ENCODE measurements around the gene GNG11. TPM values are rescaled to one million over a fixed set of nuclear protein-coding genes. Genes with fewer than 3 reads are reported as not detected.
A peak's percentile ranks its signal among the peaks of the same experiment; 100 is the strongest.
"Not testable (repeated sequence)": the region's sequence is repeated elsewhere in the genome, so short reads cannot be mapped to it uniquely, and the experiment has no call there.

Gene GNG11
- total RNA-seq, 1 donor from 2014 or later = 479 TPM

- not testable (repeated sequence) for DNase-seq (ENCODE audit: low read depth in 2 of 2)
Observed at GRCh38 chr7:93911242-93911641, 10.3 kb upstream of the GNG11 start.

DNA sequence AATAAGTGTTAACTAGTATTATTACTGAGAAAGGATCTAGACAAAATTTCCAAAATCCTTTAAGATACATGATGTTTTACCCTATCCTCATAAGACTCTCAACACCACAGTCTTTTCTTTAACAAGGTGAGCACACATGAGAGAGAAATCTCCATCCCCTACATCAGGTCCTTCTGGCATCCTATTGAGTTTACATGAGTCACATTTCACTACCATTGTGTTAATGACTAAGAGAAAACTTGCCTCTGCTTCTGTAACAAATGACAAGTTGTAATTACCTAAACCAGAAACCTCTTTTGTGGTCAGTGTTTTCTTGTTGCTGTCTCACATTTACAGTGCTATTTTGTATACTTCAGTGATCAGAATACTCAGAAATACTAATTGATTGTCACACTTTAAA lies 9.9 kb upstream of the GNG11 start:
- DNase-seq (ENCODE audit: low read depth in 2 of 2) = peak in 1 of 2 donors; percentile 64

GRCh38 chr7:93913197-93913596 lies 8.3 kb upstream of the GNG11 start:
- peak in 1 of 2 donors; percentile 80 for DNase-seq (ENCODE audit: low read depth in 2 of 2)

DNA sequence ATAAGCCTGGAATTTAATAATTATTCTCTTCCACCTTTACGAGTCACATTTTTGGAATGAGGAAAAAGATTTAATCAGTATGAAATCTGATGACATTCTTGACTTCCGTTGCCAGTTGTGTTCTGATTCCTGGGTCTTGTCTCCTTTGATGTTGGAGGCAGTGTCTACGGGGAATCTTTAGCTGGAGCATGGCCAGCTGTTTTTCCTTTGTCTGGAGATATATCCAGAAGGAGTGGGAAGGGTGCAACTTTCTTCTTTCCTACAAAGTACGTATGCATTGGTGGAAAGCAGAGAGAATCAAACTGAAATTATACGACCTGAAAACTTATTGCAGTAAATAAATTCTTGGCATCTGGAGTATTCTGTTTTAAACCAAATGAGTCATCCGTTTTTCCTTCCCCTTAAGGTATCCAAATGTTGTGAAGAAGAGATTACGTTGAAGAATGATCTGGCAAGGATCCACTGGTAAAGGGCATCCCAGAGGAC lies 6.9 kb upstream of the GNG11 start:
- peak in 1 of 2 donors; percentile 88 for DNase-seq (ENCODE audit: low read depth in 2 of 2)

DNA sequence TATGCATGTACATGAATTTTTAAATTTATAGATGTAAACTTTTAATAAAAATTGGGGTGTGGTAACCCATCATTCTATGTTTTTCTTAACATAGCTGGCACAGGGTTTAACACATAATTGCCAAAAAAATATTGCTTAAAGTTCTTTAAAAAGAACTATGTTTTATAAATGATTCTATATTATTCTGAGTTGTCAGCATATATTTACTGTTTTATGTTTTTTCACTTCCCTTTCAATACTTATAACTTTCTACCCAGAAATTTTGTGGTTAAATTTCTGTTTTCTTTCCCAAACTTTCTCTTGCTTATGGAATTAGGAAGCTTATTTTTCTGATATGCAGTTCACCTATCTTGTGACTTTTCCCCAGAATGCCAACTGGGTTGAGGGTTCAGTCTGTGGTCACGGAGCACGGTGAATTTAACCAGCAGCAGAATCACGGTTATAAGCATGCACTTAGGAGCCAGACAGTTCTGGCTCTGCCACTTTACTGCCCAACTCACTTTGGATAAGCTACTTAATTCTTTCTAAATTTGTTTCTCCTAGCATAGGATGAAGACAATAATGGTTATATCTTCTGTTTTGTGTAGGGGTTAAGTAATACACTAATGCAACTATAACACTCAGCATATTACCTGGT lies 6.2 kb upstream of the GNG11 start:
- DNase-seq (ENCODE audit: low read depth in 2 of 2) = not testable (repeated sequence)

- DNase-seq (ENCODE audit: low read depth in 2 of 2) = peak in 1 of 2 donors; percentile 54
Observed at GRCh38 chr7:93915888-93916287, 5.6 kb upstream of the GNG11 start.

GRCh38 chr7:93916315-93916714 lies 5.2 kb upstream of the GNG11 start:
- DNase-seq (ENCODE audit: low read depth in 2 of 2) = not testable (repeated sequence)

GRCh38 chr7:93920496-93921182 lies 896 bp upstream of the GNG11 start:
- DNase-seq (ENCODE audit: low read depth in 2 of 2) = no peak

DNA sequence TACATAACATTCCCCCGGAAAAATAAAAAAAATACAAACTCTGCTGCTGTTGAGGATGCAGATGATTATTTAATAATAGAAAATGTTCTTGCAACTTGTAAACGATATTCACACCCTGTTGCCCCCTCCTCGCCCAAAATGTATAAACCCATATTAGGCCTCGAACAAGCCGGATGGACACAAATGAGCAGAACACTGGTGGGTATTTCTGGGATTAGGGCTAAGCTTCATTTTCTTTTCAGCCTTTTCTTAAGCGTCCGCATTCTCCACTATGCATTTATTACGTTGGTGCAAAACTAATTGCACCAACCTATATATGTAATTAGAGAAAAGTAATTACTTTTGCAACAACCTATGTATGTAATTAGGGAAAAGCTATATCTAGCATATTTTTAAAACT lies 349 bp upstream of the GNG11 start:
- no peak for DNase-seq (ENCODE audit: low read depth in 2 of 2)

DNA sequence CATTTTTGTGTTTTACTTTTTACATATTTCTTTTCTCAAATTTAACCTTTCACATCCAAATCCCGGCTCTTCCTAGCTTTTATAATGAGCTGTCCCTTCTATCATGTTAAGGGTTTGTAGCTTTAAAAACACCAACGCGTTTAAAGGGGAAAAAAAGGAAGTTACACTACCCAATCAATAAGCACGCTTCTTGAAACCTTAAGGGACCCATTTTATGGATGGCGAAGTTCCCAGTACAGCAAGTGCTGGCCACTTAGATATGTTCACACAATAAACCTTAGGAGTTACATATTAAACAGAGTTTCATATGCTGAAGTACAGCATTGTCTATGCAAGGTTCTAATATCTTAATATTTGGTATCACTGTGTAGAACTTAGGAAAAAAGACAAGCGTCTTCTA lies 1.8 kb downstream of the GNG11 start:
- peak; percentile 53 to 56 for DNase-seq (ENCODE audit: low read depth in 2 of 2)

- peak in 1 of 2 donors; percentile 61 for DNase-seq (ENCODE audit: low read depth in 2 of 2)
Observed at GRCh38 chr7:93923942-93924341, 2.4 kb downstream of the GNG11 start.

DNA sequence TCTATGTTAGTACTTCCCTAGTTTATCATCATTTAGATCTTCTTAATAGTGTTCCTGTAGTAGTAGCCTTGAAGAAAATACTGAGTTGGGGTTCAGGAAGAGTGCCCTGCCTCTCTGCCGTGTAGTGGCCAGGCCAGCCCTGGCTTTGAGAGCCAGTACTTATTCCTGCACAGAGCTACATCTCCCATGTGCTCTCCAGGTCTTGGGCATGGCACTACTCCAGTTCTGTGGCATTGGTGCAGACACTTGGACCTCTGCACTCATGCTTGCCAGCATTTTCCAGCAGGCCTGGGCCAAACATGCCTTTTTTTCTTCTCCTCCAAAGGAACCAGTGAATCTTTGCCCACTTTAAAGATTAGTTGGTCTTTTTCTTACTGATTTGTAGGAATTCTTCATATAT lies 5.3 kb downstream of the GNG11 start:
- no peak for DNase-seq (ENCODE audit: low read depth in 2 of 2)

GRCh38 chr7:93927585-93927984 lies 6.0 kb downstream of the GNG11 start:
- no peak for DNase-seq (ENCODE audit: low read depth in 2 of 2)

DNA sequence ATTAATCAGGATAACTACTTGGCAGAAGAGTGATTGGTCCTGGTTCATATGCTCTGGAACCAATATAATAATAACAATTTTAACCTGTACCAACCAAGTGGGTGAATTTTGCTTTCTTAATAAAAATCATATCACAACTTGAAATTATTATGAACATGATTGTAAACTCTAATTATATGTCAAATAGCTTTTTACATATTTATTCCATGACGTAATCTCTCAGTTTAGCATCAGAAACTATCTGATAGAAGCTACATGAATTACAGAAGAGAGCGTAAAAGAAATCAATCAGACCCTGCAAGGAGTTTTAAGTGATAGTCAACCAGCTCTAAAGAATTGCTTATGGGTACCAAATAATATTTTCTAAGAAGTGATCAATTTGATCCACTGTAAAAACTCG lies 10.1 kb downstream of the GNG11 start:
- DNase-seq (ENCODE audit: low read depth in 2 of 2) = no peak

DNA sequence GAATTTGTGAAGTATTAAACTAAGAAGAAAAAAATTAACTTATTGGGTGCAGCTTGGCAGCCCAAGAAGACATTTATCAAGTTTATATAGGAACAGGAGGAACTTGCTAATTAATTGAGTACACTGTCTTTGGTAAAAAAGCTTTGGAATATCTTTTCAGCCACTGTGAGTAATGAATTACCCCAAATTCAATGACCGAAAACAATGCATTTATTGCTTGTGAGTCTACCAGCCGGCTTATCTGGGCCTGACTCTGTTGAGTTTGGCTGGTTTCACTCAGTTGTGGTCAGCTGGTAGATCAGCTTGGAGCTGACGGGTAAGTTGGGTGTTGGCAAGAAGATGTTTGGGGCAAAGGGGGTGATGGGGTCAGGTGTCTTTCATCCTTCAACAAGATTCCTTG lies 11.6 kb downstream of the GNG11 start:
- no peak for DNase-seq (ENCODE audit: low read depth in 2 of 2)

DNA sequence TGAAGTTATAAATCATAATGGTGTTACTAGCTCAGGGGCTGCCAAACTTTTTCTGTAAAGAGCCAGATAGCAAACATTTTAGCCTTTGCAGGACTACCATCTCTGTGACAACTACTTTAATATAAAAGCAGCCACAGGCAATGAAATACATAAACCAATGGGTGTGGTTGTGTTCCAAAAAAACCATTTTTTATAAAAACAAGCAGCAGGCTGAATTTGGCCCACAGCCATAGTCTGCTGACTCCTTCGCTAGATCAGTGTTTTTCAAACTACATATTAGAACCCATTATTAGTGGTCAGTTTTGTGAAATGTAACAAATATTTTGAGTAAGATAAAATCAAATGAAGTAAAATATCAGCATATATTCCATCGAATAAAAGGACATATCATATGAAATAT lies 13.6 kb downstream of the GNG11 start:
- DNase-seq (ENCODE audit: low read depth in 2 of 2) = peak; percentile 53 to 79

GRCh38 chr7:93937818-93938217 lies 16.3 kb downstream of the GNG11 start:
- DNase-seq (ENCODE audit: low read depth in 2 of 2) = no peak

DNA sequence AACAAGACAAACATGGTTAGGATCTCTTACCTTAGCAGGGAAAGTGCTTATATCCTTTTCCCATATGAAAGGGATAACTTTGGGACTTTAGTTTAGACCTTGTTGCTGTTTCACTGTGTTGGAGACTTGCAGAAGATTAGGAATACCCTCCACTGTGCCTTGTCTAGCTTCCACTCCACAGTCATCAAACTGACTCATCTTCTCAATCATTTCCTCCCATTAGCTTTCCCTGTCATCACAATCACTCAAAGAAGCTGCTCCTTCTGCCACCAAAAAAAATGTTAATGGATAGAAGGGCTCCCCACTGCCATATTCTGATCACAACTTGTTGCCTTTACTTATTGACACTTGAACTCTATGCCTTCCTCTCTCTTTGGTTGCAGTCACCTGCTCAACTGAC lies 16.8 kb downstream of the GNG11 start:
- DNase-seq (ENCODE audit: low read depth in 2 of 2) = peak in 1 of 2 donors; percentile 73

DNA sequence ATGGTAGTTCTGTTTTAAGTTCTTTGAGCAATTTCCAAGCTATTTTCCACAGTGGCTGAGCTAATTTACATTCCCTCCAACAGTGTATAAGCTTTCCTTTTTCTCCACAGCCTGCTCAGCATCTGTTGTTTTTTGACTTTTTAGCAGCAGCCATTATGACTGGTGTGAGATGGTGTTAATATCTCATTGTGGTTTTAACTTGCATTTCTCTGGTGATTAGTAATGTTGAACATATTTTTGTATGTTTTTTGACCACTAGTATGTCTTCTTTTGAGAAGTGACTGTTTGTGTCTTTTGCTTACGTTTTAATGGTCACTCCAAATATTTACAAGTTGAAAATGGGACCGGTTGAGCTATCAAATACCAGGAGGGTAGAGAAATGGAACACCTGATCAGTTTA lies 20.4 kb downstream of the GNG11 start:
- no peak for DNase-seq (ENCODE audit: low read depth in 2 of 2)

DNA sequence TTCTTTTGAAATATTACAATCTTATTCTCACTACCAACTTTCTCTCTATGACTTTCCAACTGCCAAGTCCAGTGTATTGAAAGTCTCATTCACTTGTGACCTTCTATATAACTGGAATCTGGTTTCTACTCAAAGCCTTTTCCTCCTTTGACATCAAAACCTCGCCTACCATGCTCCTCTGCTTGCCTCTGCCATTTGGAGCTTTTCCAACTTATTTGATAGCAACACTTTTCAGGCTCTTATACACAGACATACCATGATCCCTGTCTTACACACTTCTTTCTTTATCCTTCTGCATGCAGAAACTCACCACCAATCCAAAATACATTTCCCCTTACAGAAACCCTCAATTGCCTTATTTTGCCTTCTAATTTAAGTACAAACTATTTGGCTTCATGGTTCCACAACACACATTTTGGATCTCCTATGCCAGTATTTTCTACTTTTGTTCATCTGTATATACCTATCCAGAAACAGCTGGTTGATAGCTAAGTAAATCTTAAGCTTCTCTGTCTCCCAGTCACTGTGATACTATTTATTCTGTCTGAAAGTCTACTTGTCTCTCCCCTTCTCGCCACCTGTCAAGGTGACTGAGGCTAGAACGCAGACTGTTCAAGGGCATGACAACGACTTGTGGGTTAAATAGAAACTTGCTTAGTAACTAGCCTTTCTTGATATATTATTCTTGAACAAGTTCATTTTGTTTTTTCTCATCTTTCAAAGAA lies 22.4 kb downstream of the GNG11 start:
- peak; percentile 52 to 67 for DNase-seq (ENCODE audit: low read depth in 2 of 2)

DNA sequence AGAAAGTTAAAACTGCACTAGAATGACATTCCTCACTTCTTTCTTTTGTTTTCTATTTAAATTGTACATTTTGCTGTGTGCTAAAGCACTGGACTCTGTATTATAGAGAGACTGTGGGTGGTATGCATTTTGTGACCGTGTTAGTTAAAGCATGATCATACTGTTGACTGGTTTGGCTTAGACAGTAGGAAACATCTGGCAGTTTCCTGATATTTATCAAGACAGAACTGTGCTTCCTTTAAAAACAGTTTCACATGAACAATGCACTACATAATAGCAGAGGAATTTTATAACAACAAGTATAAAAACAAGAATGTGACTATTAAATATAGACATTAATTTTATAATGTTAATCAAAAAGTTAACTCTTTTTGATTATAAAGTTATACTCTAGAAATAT lies 23.1 kb downstream of the GNG11 start:
- DNase-seq (ENCODE audit: low read depth in 2 of 2) = peak; percentile 95 to 96

DNA sequence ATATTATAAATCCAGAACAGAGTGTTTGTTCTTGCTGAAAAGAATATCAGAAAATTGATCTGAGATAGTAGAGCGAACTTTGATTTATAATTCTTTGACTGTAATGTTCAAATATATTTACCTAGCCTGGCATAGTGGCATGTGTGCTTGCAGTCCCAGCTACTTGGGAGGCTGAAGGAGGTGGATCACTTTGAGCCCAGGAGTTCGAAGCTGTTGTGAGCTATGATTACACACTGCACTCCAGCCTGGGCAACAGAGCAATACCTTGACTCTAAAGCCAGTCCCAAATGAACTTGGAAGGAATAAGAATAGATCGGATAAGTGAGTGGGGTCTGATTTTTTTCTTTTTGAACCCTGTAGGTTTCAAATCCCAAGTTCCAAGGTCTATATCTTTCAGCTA lies 23.5 kb downstream of the GNG11 start:
- DNase-seq (ENCODE audit: low read depth in 2 of 2) = peak; percentile 59 to 71

Data from lung microvascular endothelial cell (primary cell).